ENCODE data around the gene PLEK.

DNA sequence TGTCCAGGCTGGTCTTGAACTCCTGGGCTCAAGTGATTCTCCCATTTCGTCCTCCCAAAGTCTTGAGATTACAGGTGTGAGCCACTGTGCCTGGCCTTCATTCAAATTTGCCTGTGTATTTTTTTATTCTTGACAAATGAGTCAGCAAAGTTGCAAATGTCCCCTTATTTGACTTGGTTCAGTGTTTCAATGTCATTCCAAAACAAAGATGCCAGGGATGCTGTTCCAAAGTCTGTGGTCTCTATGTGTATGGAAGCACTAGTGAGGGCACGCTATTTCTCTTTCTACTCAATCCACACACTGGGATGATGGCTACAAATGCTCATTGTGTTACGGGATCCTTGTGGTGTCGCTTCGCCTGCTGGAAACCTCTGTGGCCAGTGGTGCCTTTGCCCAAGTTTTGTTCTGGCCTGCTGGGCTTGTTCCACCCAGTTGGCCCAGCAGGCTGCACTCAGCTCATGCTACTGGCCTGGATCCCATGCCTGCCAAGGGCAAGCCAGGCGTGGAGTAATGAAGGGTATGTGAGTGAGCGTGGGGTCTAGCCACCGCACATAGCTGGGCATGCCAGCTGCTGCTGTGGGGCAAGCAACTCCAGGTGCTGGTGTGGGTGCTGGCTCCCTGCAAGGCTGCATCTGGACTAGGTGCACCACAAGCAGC is 66.4 kb downstream of the PLEK start:
- TF ChIP-seq, protein P1, sequence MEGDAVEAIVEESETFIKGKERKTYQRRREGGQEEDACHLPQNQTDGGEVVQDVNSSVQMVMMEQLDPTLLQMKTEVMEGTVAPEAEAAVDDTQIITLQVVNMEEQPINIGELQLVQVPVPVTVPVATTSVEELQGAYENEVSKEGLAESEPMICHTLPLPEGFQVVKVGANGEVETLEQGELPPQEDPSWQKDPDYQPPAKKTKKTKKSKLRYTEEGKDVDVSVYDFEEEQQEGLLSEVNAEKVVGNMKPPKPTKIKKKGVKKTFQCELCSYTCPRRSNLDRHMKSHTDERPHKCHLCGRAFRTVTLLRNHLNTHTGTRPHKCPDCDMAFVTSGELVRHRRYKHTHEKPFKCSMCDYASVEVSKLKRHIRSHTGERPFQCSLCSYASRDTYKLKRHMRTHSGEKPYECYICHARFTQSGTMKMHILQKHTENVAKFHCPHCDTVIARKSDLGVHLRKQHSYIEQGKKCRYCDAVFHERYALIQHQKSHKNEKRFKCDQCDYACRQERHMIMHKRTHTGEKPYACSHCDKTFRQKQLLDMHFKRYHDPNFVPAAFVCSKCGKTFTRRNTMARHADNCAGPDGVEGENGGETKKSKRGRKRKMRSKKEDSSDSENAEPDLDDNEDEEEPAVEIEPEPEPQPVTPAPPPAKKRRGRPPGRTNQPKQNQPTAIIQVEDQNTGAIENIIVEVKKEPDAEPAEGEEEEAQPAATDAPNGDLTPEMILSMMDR (IDR thresholded peaks at IDR 0.05) = no peak
- no peak for TF ChIP-seq POLR2A (IDR thresholded peaks at IDR 0.05)

Data from adrenal gland (tissue), 5 donors.